ENCODE measurements around the gene KDM5A. TPM values are rescaled to one million over a fixed set of nuclear protein-coding genes. Genes with fewer than 3 reads are reported as not detected.

KDM5A gene
- total and polyA plus RNA-seq, 4 donors, result 6.2 to 101 (median 36.1) TPM

- ATAC-seq (ENCODE audit: insufficient read depth, low FRiP score) (no peak), DNase-seq (no peak)
- peak overlapping the region in 1 of 2 donors; percentile 67 for H3K9ac ChIP-seq (ENCODE audit: insufficient read depth in 1 of 2, low read length in 2 of 2)
- WGBS, 2 donors, result 66 to 69% methylated on average over 8 of the region's 8 CpGs
- peaks cover 0 to 15% (median 6%) of the 10 kb centered on the region in 5 donors for H3K4me1 ChIP-seq (ENCODE audit: control insufficient read depth in 5 of 5, insufficient read depth in 5 of 5, low read length in 5 of 5)
- TF ChIP-seq CTCF (IDR thresholded peaks at IDR 0.05; ENCODE audit: control extremely low read depth, extremely low read depth), result no peak
- peaks cover 0 to under 1% (median 0%) of the 10 kb centered on the region in 4 donors for H3K36me3 ChIP-seq (ENCODE audit: control insufficient read depth in 4 of 4, insufficient read depth in 4 of 4, low read length in 4 of 4)
- no peaks in the 10 kb centered on the region for H3K27me3 ChIP-seq (ENCODE audit: control insufficient read depth in 3 of 3, insufficient read depth in 3 of 3, low read length in 2 of 3)
- no peak overlapping the region for H3K27ac ChIP-seq (ENCODE audit: low read depth in 1 of 2, low read length in 1 of 2)
- no peak overlapping the region for H3K4me3 ChIP-seq
- H3K9me3 ChIP-seq (ENCODE audit: control insufficient read depth in 4 of 4, insufficient read depth in 3 of 4, low read length in 3 of 4), result no peaks in the 10 kb centered on the region
Measured at GRCh38 chr12:400828-401227, 11.7 kb upstream of the KDM5A start.

- DNase-seq (peak in 2 of 3 donors; percentile 37 to 68), ATAC-seq (ENCODE audit: insufficient read depth, low FRiP score) (no peak)
- no peak for TF ChIP-seq CTCF (IDR thresholded peaks at IDR 0.05; ENCODE audit: control extremely low read depth, extremely low read depth)
- H3K4me1 ChIP-seq (ENCODE audit: control insufficient read depth in 5 of 5, insufficient read depth in 5 of 5, low read length in 5 of 5), result peaks cover 0 to 33% (median 6%) of the 10 kb centered on the region in 5 donors
- H3K4me3 ChIP-seq, result peak overlapping the region; percentile 85
- H3K36me3 ChIP-seq (ENCODE audit: control insufficient read depth in 4 of 4, insufficient read depth in 4 of 4, low read length in 4 of 4), result peaks cover 0 to 8% (median 6%) of the 10 kb centered on the region in 4 donors
- no peaks in the 10 kb centered on the region for H3K9me3 ChIP-seq (ENCODE audit: control insufficient read depth in 4 of 4, insufficient read depth in 3 of 4, low read length in 3 of 4)
- no peaks in the 10 kb centered on the region for H3K27me3 ChIP-seq (ENCODE audit: control insufficient read depth in 3 of 3, insufficient read depth in 3 of 3, low read length in 2 of 3)
- H3K27ac ChIP-seq (ENCODE audit: low read depth in 1 of 2, low read length in 1 of 2), result peak overlapping the region; percentile 95 to 96
- peak overlapping the region; percentile 89 to 91 for H3K9ac ChIP-seq (ENCODE audit: insufficient read depth in 1 of 2, low read length in 2 of 2)
- WGBS, 2 donors, result 1% methylated on average over 29 to 35 of the region's 35 CpGs
Measured at GRCh38 chr12:388541-389141, 479 bp downstream of the KDM5A start.

GRCh38 chr12:388012-388411 is 1.1 kb downstream of the KDM5A start:
- WGBS, 2 donors, result 0% methylated on average over 2 of the region's 2 CpGs

More at GRCh38 chr12:388012-388411, 1.1 kb downstream of the KDM5A start:
- no peak for ATAC-seq (ENCODE audit: insufficient read depth, low FRiP score)
- TF ChIP-seq CTCF (IDR thresholded peaks at IDR 0.05; ENCODE audit: control extremely low read depth, extremely low read depth), result no peak
- H3K9ac ChIP-seq (ENCODE audit: insufficient read depth in 1 of 2, low read length in 2 of 2), result peak overlapping the region; percentile 89 to 91
- H3K27me3 ChIP-seq (ENCODE audit: control insufficient read depth in 3 of 3, insufficient read depth in 3 of 3, low read length in 2 of 3), result no peaks in the 10 kb centered on the region
- peak overlapping the region; percentile 21 to 95 for H3K27ac ChIP-seq (ENCODE audit: low read depth in 1 of 2, low read length in 1 of 2)
- no peaks in the 10 kb centered on the region for H3K9me3 ChIP-seq (ENCODE audit: control insufficient read depth in 4 of 4, insufficient read depth in 3 of 4, low read length in 3 of 4)
- H3K4me1 ChIP-seq (ENCODE audit: control insufficient read depth in 5 of 5, insufficient read depth in 5 of 5, low read length in 5 of 5), result peaks cover 0 to 33% (median 6%) of the 10 kb centered on the region in 5 donors
- H3K4me3 ChIP-seq, result peak overlapping the region; percentile 85
- peaks cover 3 to 11% (median 8%) of the 10 kb centered on the region in 4 donors for H3K36me3 ChIP-seq (ENCODE audit: control insufficient read depth in 4 of 4, insufficient read depth in 4 of 4, low read length in 4 of 4)
- DNase-seq, result no peak

All from lung (tissue), 12 donors.